ENCODE data around the gene TPST2. TPM values are rescaled to one million over a fixed set of nuclear protein-coding genes. Genes with fewer than 3 reads are reported as not detected.
A peak's percentile ranks its signal among the peaks of the same experiment; 100 is the strongest.

The TPST2 gene
- total RNA-seq: 34.2 and 38.1 TPM in 2 replicates

GRCh38 chr22:26589845-26590736 lies at the start of gene TPST2:
TPST2 (minus strand) TSS chr22:26590132; CDS start chr22:26541630, 48,502 bp downstream.

GRCh38 chr22:26621663-26622062 lies 31.7 kb upstream of the TPST2 start, which contains the start of gene CRYBA4:
CRYBA4 (plus strand) TSS chr22:26621963; CDS start chr22:26622597, 634 bp downstream.

GRCh38 chr22:26617271-26618199 lies 27.6 kb upstream of the TPST2 start, which contains the start of gene CRYBB1:
CRYBB1 (minus strand) TSS chr22:26618027; CDS start chr22:26616319, 1,708 bp downstream.

GRCh38 chr22:26512149-26512793 lies 77.7 kb downstream of the TPST2 start, which contains the start of gene TFIP11:
TFIP11 (minus strand) TSS chr22:26512473; CDS start chr22:26510272, 2,201 bp downstream.

GRCh38 chr22:26483439-26484359 lies 106.2 kb downstream of the TPST2 start, which contains the start of the genes HPS4 and SRRD:
HPS4 (minus strand) TSS chr22:26483783; CDS start chr22:26481762, 2,021 bp downstream.
SRRD (plus strand) TSS chr22:26483877; CDS start chr22:26483891, 14 bp downstream.

Small RNA genes within 50 kb of the gene (small RNA-seq; reads per million reads assigned to genes)
- gene MIR548J: 3.6 reads per million, percentile 68 among the genes with 10 or more reads in this experiment

Other genes with a start within 250 kb of the TPST2 start
- 3.3 and 4.4 TPM in 2 replicates for gene ASPHD2, start 160.9 kb downstream of the TPST2 start, total RNA-seq
- gene HPS4, start 106.3 kb downstream of the TPST2 start, total RNA-seq: 34.4 and 42.2 TPM in 2 replicates
- gene SRRD, start 106.3 kb downstream of the TPST2 start, total RNA-seq: 15.2 and 17.2 TPM in 2 replicates
- 40.6 and 46.4 TPM in 2 replicates for gene TFIP11, start 77.7 kb downstream of the TPST2 start, total RNA-seq
- not detected in 2 replicates for gene CRYBB1, start 27.9 kb upstream of the TPST2 start, total RNA-seq
- gene CRYBA4, start 31.8 kb upstream of the TPST2 start, total RNA-seq: not detected in 2 replicates
- 1.1 and 1.8 TPM in 2 replicates for gene MIAT, start 67.5 kb upstream of the TPST2 start, total RNA-seq

All from hair follicle dermal papilla cell (primary cell).